Thyroid gland (tissue), 4 donors: ENCODE measurements around the gene ADORA2B.

Experiments used
- POLR2A ChIP-seq, 2 donors: fragments of 450-650 bp; IDR thresholded peaks; one replicate each; pipeline ENCODE4 v1.6.1; 2017; ENCODE audit warnings: antibody characterized with exemption in 2 of 2, mild to moderate bottlenecking in 2 of 2, moderate library complexity in 1 of 2
- TF ChIP-seq, protein P1 (sequence below), 6 experiments: fragments of 200-600 bp in 3 of 6; fragments of 450-650 bp in 3 of 6; sonication (generic) in 3 of 6; IDR thresholded peaks; one replicate each; pipeline ENCODE4 v1.5.1; 2016 to 2019; ENCODE audit warnings: antibody characterized with exemption in 6 of 6, mild to moderate bottlenecking in 2 of 6, inconsistent platforms in 1 of 6, moderate library complexity in 1 of 6

DNA sequence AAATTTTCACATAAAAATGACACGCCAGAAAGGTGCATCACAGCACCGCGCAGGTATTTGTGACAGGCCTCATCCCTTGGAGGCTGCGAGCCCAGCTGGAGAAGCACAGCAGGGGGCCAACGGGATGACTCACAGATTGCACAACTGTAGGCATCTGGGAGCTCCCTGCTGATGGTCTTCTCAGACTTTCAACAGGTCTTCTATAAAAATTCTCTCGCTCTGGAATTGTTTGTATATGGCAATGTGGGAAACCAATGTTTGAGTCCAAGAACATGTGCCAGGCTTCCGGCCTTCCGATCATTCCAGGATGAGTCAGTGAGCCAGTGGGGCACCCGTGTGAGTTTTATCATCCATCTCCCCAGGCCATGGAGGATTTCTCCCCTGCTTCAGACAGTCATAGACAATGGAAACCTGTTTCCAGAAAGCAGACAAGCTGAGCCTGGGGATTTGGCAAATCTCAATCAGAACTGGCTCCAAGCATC is 24.1 kb upstream of the ADORA2B start:
- TF ChIP-seq, protein P1, sequence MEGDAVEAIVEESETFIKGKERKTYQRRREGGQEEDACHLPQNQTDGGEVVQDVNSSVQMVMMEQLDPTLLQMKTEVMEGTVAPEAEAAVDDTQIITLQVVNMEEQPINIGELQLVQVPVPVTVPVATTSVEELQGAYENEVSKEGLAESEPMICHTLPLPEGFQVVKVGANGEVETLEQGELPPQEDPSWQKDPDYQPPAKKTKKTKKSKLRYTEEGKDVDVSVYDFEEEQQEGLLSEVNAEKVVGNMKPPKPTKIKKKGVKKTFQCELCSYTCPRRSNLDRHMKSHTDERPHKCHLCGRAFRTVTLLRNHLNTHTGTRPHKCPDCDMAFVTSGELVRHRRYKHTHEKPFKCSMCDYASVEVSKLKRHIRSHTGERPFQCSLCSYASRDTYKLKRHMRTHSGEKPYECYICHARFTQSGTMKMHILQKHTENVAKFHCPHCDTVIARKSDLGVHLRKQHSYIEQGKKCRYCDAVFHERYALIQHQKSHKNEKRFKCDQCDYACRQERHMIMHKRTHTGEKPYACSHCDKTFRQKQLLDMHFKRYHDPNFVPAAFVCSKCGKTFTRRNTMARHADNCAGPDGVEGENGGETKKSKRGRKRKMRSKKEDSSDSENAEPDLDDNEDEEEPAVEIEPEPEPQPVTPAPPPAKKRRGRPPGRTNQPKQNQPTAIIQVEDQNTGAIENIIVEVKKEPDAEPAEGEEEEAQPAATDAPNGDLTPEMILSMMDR (IDR thresholded peaks at IDR 0.05) = no peak
- TF ChIP-seq POLR2A (IDR thresholded peaks at IDR 0.05) = no peak
